Measurements from ENCODE around the gene HADH.
"Not testable (repeated sequence)": the region's sequence is repeated elsewhere in the genome, so short reads cannot be mapped to it uniquely, and the experiment has no call there.

HADH gene

DNA sequence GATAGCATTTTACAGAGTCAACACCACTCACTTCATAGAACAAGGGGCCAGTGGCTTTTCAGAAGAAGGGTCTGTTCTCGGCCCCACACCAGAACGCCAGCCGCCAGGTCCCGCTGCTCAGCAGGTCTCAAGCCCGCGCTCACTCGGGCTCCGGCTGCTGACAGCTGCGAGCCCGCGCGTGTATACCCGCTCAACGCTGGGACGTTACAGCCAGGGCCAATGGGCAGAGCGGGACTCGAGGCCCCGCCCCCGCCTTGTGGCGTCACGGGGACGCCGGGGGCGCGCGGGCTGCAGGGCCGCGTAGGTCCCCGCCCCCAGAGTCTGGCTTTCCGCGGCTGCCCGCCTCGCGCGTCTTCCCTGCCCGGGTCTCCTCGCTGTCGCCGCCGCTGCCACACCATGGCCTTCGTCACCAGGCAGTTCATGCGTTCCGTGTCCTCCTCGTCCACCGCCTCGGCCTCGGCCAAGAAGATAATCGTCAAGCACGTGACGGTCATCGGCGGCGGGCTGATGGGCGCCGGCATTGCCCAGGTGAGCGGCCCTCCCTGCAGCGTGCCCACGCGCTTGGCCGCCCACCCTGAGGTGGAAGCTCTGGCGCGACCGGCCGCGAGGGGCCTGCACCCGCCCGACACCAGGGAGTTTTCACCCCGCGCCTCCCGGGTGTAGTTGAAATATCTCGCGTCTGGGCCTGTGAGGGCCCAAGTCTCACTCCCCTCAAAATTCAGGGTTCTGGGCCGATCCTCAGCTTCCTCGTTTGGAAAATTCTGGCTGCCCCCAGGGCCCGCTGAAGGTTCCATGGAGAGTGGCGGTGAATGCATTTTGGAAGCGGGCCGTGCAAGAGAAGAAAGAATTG lies at the start of gene HADH:
HADH (plus strand) TSS at position 353 of the 850 bp plus-strand sequence; CDS start at position 397, 44 bp downstream.
- peak; percentile 87 for DNase-seq (ENCODE audit: low read depth)

- no peak for DNase-seq (ENCODE audit: low read depth)
These were observed 43.9 kb upstream of the HADH start for GRCh38 chr4:107945809-107946208.

- no peak for DNase-seq (ENCODE audit: low read depth)
These were observed 38.7 kb upstream of the HADH start for GRCh38 chr4:107950746-107951540.

DNA sequence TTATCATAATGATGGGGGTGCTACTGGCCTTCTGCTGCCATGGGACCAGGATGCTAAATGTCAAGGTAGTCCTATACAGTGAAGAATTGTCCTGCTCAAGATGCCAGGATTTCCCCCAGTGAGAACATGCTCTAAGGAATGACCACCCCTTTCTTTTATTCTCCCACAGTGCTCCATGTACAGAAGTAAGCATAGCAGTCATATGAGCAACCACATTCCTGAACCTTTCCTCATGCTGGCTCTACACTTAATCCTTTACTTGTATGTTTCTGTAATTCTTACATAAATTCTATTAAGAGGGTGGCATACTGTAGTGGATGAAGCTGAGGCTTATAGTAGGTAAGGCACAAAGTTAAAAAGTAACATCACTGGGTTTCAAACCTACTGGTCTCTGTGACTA lies 38.1 kb upstream of the HADH start:
- DNase-seq (ENCODE audit: low read depth), result no peak

DNA sequence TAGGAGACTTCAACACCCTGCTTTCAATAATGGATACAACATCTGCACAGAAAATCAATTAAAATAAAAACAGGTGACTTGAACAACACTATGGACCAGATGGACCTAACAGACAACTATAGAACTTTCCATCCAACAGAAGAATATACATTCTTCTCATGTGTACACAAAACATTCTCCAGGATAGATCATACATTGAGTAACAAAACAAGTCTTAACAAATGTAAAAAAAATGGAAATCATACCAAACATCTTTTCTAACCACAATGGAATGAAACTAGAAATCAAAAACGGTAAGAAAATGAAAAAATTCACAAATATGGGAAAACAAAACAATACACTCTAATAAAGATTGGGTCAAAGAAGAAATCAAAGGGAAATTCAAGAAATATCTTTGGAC lies 33.7 kb upstream of the HADH start:
- DNase-seq (ENCODE audit: low read depth), result no peak

- no peak for DNase-seq (ENCODE audit: low read depth)
These were observed 22.8 kb upstream of the HADH start for GRCh38 chr4:107966903-107967302.

GRCh38 chr4:107967519-107967918 lies 22.2 kb upstream of the HADH start:
- DNase-seq (ENCODE audit: low read depth), result not testable (repeated sequence)

DNA sequence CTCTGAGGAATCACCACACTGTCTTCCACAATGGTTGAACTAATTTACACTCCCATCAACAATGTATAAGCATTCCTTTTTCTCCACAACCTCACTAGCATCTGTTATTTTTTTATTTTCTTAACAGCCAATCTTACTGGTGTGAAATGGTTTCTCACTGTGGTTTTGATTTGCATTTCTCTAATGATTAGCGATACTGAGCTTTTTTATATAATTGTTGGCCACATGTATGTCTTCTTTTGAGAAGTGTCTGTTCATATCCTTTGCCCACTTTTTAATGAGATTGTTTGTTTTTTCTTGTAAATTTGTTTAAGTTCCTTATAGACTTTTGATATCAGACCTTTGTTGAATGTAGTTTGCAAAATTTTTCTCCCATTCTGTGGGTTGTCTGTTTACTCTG lies 21.8 kb upstream of the HADH start:
- DNase-seq (ENCODE audit: low read depth), result not testable (repeated sequence)

DNA sequence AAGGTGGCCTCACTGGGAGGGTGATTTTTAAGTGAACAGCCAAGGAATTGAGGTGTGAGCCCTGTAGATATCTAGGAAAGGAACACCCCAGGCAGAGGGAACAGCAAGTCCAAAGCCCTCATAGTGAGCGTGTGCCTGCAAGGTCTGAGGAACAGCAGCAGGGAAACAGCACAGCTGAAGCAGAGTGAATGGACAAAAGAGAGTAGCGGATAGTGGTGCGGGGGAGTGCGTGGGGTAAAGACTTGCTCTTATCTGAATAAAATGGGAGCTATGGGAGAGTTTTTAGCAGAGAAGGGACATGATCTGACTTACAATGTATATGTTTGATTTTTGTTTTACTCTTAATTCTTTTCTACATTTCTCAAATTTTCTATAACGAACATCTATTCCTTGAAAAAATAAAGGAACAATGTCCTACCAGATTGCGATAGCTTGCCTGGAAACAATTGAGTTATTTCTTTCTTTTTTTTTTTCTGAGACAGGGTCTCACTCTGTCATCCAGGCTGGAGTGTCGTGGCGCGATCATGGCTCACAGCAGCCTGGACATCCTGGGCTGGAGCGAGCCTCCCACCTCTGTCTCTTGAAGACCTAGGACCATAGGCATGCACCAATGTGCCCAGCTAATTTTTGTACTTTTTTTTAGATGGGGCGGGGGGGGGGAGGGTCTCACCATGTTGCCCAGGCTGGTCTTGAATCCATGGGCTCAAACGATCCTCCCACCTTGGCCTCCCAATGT lies 19.5 kb upstream of the HADH start:
- no peak for DNase-seq (ENCODE audit: low read depth)

DNA sequence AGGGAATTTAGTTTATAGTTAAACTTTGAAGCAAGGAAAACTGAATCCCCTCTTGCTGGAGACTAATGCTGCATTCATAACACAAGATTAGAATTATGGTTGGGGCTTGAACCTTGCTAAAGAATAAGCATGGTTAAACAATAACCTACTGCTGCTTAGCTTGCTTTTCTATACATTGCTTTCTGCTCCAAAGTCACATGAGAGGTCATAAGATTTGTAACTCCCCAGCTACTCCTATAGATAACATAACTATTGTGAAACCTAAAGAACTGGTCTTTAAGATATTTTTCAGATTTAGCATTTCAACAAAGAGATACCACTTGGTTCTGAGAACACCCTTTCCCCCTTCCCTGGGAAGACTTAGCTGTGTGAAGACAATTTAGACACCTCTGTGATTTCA lies 17.1 kb upstream of the HADH start:
- no peak for DNase-seq (ENCODE audit: low read depth)

GRCh38 chr4:107974523-107974922 lies 15.2 kb upstream of the HADH start:
- DNase-seq (ENCODE audit: low read depth), result no peak

DNA sequence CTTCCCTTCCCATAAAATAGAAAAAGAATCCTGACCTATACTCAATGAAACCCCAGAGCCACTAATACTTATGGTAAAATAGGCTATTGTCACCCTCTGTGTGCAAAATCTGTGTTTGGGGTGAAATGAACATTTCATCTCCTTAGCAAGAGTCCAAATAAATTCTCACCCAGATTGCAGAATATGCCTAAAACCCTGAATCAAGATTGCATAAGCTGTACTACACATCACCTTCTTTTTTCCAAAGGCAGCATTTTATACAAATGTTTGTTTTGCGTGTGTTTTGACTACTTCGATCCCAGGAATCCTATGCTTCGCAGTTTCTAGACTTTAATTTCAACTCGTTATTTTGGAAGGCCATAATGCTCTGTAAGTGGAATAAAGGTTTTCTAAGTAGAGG lies 12.2 kb upstream of the HADH start:
- DNase-seq (ENCODE audit: low read depth), result no peak

DNA sequence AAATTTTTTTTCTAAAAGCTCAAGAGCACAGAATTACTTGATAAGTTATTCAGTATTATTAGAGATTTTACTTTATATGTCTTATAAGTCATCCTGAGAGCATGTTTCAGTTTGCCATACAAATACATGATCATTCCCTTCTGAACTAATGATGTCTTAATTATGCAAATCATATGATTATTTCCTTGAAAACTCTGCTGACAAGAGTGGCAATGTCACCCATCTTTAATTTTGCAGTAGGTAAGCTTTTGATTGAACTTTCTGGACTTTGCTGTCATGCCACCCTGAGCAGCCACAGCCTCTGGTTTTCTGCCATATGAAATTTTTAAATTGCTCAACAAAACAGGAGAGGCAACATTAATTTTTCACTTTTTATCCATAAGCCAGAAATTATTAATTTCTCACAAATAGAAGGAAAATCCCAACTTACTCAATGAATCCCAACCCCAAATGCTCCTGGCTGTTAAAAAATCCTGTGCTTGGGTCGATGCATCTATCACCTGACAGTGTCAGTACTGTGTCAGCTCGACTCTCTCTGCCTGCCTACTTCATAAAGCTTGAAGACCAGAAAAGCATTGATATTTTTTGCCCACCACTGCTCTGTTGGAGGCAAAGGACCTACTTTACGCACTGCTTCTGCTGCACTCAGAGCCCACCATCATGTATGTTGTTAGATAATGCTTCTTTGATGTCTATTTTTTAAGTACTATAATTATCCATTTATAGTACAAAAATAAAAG lies 11.6 kb upstream of the HADH start:
- no peak for DNase-seq (ENCODE audit: low read depth)

GRCh38 chr4:107978716-107979451 lies 10.8 kb upstream of the HADH start:
- no peak for DNase-seq (ENCODE audit: low read depth)

- no peak for DNase-seq (ENCODE audit: low read depth)
These were observed 1.6 kb upstream of the HADH start for GRCh38 chr4:107987916-107988762.

GRCh38 chr4:107988763-107989035 lies 990 bp upstream of the HADH start:
- no peak for DNase-seq (ENCODE audit: low read depth)

DNA sequence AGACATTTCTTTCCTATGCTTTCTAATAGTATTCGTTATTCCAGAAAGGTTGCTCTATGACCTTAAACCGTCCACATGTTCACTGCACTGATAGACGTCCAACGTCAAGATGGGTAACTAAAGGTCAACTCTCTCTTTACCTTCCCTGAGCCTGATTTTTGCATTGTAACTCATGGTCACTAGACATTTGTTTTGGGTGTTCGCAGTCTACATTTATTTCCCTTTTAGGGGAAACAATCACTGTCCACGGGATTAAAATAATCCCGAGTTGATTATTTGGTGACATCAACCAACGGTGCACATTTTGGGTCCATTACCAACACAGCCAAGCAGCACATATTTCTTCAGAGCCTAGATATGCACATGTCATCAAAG lies 540 bp upstream of the HADH start:
- no peak for DNase-seq (ENCODE audit: low read depth)

GRCh38 chr4:107991945-107992630 lies 2.4 kb downstream of the HADH start:
- DNase-seq (ENCODE audit: low read depth), result no peak

DNA sequence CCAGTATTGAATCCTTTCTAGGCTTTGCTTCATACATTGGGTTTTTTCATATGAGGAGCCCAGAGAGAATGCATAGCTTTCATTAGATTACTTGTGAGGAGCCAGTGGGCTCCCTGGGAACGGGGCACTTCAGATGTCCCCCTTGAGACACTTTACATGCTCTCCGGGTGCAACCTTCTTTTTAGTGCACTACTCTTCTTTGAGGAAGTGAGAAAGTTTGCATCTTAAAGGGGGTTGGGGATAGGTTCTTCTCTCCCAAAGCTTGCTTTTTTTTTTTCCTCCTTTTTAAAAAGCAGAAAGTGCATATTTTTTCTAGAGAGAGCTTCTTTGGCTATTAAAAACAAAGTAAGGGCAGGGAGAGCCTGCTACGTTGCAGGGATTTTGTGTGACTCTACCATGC lies 4.3 kb downstream of the HADH start:
- no peak for DNase-seq (ENCODE audit: low read depth)

DNA sequence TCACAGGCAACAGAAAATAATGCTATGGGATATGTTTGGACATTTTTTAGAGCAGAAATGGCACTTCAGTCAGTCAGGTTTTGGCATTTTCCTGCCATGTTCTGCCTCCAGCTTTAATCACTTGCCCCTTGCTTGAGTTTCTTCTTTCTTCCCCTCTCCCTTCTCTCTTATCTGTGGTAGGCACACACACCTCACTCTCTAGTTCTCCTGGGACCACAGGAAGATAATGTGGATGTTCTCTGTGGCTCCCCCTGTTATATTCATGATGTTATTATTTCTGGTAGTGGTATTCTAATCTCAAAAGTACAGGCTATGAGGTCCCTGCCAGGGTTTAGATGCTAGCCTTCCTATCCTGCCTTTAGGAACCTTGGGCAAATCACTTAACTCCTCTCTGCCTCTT lies 5.2 kb downstream of the HADH start:
- DNase-seq (ENCODE audit: low read depth), result no peak
